ENCODE measurements around the gene ZNF467.

DNA sequence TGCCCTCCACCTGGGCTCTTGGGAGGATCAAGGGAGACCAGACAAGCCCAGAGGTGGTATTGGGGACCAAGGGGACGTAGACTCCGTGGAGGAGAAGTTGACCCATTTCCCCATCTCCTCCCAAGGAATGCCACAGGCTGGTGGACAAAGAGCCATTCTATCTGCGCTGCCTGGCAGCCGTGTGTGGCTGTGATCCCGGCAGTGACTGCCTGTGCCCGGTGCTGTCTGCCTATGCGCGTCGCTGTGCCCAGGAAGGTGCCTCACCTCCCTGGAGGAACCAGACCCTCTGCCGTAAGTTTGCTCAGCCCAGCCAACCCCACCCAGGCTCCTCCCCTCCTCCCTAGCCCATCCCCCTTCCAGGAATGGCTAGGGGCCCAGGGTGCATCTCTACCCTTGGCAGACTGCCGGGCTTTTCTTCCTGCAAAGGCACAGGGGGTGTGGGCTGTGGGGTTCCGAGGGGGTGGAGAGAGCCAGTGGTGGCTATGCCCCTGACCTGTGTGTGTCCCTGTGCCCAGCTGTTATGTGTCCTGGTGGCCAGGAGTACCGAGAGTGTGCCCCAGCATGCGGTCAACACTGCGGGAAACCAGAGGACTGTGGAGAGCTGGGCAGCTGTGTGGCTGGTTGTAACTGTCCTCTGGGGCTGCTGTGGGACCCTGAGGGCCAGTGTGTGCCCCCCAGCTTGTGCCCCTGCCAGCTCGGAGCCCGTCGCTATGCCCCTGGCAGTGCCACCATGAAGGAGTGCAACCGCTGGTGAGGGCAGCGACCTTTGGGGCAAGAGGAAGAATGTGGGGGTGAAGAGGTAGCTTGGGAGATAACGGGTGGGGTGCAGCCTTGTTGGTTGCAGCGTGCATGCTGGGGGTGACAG lies 10.2 kb upstream of the ZNF467 start:
- no peak for TF ChIP-seq POLR2A (IDR thresholded peaks at IDR 0.05)
- TF ChIP-seq, protein P1, sequence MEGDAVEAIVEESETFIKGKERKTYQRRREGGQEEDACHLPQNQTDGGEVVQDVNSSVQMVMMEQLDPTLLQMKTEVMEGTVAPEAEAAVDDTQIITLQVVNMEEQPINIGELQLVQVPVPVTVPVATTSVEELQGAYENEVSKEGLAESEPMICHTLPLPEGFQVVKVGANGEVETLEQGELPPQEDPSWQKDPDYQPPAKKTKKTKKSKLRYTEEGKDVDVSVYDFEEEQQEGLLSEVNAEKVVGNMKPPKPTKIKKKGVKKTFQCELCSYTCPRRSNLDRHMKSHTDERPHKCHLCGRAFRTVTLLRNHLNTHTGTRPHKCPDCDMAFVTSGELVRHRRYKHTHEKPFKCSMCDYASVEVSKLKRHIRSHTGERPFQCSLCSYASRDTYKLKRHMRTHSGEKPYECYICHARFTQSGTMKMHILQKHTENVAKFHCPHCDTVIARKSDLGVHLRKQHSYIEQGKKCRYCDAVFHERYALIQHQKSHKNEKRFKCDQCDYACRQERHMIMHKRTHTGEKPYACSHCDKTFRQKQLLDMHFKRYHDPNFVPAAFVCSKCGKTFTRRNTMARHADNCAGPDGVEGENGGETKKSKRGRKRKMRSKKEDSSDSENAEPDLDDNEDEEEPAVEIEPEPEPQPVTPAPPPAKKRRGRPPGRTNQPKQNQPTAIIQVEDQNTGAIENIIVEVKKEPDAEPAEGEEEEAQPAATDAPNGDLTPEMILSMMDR (IDR thresholded peaks at IDR 0.05) = no peak

Measured in body of pancreas (tissue), 4 donors.